ENCODE measurements around the gene IL25.

The IL25 gene

DNA sequence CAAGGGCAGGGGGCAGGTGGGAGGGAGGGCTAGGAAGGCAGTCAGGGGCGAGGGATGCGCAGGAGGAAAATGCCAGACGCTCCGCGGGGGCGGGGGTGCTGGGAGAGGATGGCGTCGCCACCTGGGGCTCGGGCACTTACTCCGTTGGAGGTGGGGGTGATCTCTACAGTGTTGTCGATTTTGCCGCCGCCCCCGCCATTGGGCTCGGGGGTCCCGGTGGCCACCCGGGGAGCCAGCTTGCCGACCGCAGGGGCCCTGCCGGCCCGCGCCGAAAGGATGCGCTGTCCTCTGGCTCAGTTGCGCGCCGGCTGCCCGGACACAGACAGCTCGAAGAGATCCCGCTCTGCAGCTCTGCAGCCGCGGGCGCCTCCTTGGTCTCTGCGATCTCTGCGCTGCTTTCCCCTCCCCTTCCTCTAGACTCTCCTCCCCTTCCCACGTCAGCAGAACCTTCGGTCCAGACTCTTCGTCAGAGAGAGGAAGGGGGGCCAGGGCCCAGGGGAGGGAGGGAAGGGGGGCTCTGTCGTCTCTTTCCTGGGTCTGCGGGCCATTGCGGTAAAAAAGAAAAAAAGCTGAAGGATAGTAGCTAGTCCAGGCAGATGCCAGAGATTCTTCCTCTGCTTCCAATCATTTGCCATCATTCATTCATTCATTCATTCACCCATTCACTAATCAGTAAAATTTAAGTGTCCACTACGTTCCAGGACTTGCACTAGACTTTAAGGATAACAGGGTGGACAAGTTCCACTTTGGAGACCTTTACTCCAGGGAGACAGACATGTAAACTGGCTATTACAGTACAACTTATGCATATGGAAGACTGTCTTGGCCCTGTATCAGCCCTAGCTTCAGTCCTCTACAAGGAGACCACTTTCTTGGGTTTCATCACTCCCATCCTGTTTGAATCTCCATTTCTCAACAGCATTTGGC is 19.8 kb upstream of the IL25 start, which contains the start of gene SLC22A17:
Gene SLC22A17 (minus strand): TSS at position 382 of the 927 bp plus-strand sequence.
- no peak for TF ChIP-seq CEBPB (IDR thresholded peaks at IDR 0.05)
- TF ChIP-seq EP300 (IDR thresholded peaks at IDR 0.05; ENCODE audit: borderline replicate concordance) = no peak
- TF ChIP-seq TCF12 (IDR thresholded peaks at IDR 0.05; ENCODE audit: low read depth) = no peak
- no peak for TF ChIP-seq TAF1 (IDR thresholded peaks at IDR 0.05; ENCODE audit: low read depth)
- TF ChIP-seq ZBTB7A (IDR thresholded peaks at IDR 0.05; ENCODE audit: low read depth) = no peak
- TF ChIP-seq EGR1 (IDR thresholded peaks at IDR 0.05) = no peak
- no peak for TF ChIP-seq NFIC (IDR thresholded peaks at IDR 0.05)
- TF ChIP-seq CREB1 (IDR thresholded peaks at IDR 0.05; ENCODE audit: low read depth) = no peak
- no peak for TF ChIP-seq YY1 (IDR thresholded peaks at IDR 0.05; ENCODE audit: low read depth)
- no peak for TF ChIP-seq FOXM1 (IDR thresholded peaks at IDR 0.05; ENCODE audit: borderline replicate concordance, low read depth)
- TF ChIP-seq TEAD4 (IDR thresholded peaks at IDR 0.05) = no peak
- TF ChIP-seq, protein P1, sequence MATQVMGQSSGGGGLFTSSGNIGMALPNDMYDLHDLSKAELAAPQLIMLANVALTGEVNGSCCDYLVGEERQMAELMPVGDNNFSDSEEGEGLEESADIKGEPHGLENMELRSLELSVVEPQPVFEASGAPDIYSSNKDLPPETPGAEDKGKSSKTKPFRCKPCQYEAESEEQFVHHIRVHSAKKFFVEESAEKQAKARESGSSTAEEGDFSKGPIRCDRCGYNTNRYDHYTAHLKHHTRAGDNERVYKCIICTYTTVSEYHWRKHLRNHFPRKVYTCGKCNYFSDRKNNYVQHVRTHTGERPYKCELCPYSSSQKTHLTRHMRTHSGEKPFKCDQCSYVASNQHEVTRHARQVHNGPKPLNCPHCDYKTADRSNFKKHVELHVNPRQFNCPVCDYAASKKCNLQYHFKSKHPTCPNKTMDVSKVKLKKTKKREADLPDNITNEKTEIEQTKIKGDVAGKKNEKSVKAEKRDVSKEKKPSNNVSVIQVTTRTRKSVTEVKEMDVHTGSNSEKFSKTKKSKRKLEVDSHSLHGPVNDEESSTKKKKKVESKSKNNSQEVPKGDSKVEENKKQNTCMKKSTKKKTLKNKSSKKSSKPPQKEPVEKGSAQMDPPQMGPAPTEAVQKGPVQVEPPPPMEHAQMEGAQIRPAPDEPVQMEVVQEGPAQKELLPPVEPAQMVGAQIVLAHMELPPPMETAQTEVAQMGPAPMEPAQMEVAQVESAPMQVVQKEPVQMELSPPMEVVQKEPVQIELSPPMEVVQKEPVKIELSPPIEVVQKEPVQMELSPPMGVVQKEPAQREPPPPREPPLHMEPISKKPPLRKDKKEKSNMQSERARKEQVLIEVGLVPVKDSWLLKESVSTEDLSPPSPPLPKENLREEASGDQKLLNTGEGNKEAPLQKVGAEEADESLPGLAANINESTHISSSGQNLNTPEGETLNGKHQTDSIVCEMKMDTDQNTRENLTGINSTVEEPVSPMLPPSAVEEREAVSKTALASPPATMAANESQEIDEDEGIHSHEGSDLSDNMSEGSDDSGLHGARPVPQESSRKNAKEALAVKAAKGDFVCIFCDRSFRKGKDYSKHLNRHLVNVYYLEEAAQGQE (IDR thresholded peaks at IDR 0.05; ENCODE audit: low read depth) = no peak

DNA sequence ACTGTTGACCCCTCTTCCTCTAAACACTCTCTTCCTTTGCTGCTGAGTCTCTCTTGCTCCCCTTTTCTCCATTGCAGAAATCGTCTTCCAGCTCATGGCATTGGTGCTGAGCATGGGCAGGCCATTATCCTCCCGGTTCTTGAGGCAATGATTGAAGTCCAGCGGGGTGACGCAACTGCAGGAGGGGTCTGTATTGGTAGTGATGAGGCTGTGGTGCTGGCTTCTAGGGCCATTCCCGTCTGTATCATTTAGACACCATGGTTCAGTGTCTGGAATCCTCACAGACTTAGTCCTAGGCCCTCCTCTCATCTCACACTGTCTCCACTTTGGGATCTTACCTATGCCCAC is 19.2 kb upstream of the IL25 start:
- TF ChIP-seq ZBTB7A (IDR thresholded peaks at IDR 0.05; ENCODE audit: low read depth) = no peak
- TF ChIP-seq CEBPB (IDR thresholded peaks at IDR 0.05) = no peak
- no peak for TF ChIP-seq USF1 (IDR thresholded peaks at IDR 0.05)
- TF ChIP-seq, protein P1 (IDR thresholded peaks at IDR 0.05; ENCODE audit: low read depth) = no peak
- TF ChIP-seq RAD21 (IDR thresholded peaks at IDR 0.05; ENCODE audit: low read depth) = no peak
- TF ChIP-seq EGR1 (IDR thresholded peaks at IDR 0.05) = no peak
- no peak for TF ChIP-seq CREB1 (IDR thresholded peaks at IDR 0.05; ENCODE audit: low read depth)
- no peak for TF ChIP-seq MAX (IDR thresholded peaks at IDR 0.05)

GRCh38 chr14:23354990-23355389 is 17.6 kb upstream of the IL25 start:
- TF ChIP-seq, protein P1 (IDR thresholded peaks at IDR 0.05; ENCODE audit: low read depth) = no peak
- TF ChIP-seq TEAD4 (IDR thresholded peaks at IDR 0.05) (no peak), CEBPB (IDR thresholded peaks at IDR 0.05) (no peak), YY1 (IDR thresholded peaks at IDR 0.05; ENCODE audit: low read depth) (no peak), RAD21 (IDR thresholded peaks at IDR 0.05; ENCODE audit: low read depth) (no peak), EGR1 (IDR thresholded peaks at IDR 0.05) (no peak), MAX (IDR thresholded peaks at IDR 0.05) (no peak), EP300 (IDR thresholded peaks at IDR 0.05; ENCODE audit: borderline replicate concordance) (no peak), ZBTB7A (IDR thresholded peaks at IDR 0.05; ENCODE audit: low read depth) (no peak), TAF1 (IDR thresholded peaks at IDR 0.05; ENCODE audit: low read depth) (no peak), FOXM1 (IDR thresholded peaks at IDR 0.05; ENCODE audit: borderline replicate concordance, low read depth) (no peak), TCF12 (IDR thresholded peaks at IDR 0.05; ENCODE audit: low read depth) (no peak), NFIC (IDR thresholded peaks at IDR 0.05) (no peak), CREB1 (IDR thresholded peaks at IDR 0.05; ENCODE audit: low read depth) (no peak)

DNA sequence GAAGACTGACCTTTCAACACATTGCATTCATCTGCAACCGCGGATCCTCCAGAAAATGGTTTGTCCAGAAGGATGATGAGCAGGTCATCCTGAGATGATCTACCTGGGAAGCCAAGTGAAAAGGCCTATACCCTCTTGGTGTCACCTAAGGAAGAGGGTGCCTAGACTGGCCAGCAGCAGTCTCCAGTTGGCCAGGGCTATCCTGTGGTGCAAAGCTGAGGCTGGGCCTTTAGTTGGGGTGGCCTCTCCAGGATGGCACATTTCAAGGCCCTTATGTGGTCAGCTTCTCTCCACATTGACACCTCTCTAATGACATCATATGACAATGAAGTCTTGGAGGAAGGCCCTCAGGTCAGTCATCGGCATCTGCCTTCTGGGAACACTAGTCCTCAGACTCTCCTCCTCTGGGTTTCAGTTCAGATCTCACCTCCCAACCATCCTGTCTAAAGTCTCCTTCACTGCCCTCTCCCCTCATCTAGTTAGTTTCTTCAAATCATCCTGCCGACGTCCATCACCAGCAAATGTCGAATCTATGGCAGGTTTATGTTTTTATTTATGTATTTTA is 16.7 kb upstream of the IL25 start:
- TF ChIP-seq YY1 (IDR thresholded peaks at IDR 0.05; ENCODE audit: low read depth) = no peak
